ENCODE measurements around the gene ESPL1.
"Not testable (repeated sequence)": the region's sequence is repeated elsewhere in the genome, so short reads cannot be mapped to it uniquely, and the experiment has no call there.

Gene ESPL1

DNA sequence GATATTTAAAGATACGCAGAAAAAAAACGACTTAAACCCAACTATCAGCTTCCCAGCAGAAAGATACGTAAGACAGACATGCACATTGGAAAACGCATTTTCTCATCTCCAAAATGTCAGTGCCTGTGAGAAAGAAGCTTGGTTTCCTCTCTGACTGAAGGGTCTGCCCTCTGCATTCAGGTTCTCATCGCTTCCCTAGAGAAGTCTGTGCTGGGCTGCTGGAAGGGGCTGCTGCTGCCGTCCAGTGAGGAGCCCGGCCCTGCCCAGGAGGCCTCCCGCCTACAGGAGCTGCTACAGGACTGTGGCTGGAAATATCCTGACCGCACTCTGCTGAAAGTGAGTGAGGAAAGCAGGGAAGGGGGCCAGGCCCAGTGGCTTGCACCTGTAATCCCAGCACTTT, 22.6 kb downstream of the ESPL1 start:
- in situ Hi-C loops (cut with MboI; ENCODE audit: low pct_unique_long_range_greater_than_20kb, low sequenced_read_pairs) = loop anchor here (25.0 kb wide), 1 partner anchor 228 kb away; the partner anchor contains the start of gene TNS2
- DNase-seq = no peak

DNA sequence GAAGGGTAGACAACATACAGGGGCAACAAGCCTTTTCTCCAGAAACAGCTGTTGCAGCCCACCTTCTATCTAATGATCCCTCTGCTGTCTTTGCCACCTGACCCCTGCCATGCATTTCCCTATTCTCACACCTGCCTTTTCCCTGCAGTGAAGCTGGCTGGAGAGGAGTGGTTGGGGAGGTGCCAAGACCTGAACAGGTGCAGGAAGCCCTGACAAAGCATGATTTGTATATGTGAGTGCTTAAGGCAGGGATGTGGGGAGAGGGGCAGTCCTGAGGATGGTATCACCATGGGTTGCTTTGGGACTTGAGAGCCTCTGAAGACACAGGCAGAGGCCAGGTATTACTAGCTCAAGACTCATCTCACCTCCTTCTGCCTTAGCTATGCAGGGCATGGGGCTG, 24.3 kb downstream of the ESPL1 start:
- DNase-seq = no peak

DNA sequence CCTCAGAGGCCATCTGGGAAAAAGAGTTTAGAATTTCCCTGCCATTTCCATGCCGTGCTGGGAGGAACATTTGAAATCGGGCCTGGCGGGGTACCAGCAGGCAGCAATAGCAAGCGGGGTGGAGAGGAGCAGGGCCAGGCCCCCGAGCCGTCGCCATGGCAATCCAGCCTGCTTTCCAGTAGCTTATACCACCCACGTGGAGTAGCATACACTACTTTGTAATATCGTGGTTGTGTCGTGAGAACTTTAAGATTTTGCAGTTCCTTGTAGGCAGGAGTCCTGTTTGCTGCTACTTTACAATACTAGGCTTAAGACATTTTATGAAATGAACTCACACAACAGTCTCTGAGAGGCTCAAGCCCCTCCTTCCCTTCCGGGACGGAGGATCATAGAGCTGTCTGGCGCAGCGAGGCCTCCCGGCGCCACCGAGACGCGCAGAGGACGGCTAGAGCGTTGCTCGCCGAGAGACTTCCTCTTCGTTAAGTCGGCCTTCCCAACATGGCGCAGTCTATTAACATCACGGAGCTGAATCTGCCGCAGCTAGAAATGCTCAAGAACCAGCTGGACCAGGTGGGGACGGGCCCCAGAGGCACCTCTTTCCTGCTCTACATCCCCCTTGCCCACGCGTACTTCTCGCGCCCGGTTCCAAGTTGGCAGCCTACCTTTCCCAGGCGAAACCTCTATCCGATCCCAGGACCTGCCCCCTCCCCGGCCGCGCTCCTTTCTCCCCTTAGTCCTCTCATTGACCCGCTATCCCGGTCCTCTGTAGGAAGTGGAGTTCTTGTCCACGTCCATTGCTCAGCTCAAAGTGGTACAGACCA, 27.2 kb downstream of the ESPL1 start, which contains the start of gene PFDN5:
Gene PFDN5 (plus strand): TSS at position 473 of the 821 bp plus-strand sequence. CDS start 26 bp downstream, at position 499.
- in situ Hi-C loops (cut with MboI; ENCODE audit: low pct_unique_long_range_greater_than_20kb, low sequenced_read_pairs) = loop anchor here (25.0 kb wide), 1 partner anchor 233 kb away; the partner anchor contains the start of gene TNS2
- peak; percentile 89 for DNase-seq

More for the DNA sequence above, 24.3 kb downstream of the ESPL1 start:
- in situ Hi-C loops (cut with MboI; ENCODE audit: low pct_unique_long_range_greater_than_20kb, low sequenced_read_pairs) = loop anchor here (25.0 kb wide), 1 partner anchor 230 kb away; the partner anchor contains the start of gene TNS2

DNA sequence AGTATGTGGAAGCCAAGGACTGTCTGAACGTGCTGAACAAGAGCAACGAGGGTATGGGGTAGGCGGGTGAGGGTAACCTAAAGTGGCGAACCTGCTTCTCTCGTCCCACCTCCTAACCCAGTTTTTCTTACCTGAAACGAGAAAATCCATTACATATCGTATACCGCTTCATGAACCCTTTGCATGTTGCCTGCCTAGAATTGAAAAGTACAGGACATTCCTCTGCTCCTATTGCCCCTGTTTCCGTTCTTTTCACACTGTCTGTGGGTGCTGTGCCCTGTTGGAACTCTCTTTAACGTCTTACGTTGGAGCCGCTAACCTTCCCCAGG, 27.8 kb downstream of the ESPL1 start:
- in situ Hi-C loops (cut with MboI; ENCODE audit: low pct_unique_long_range_greater_than_20kb, low sequenced_read_pairs) = loop anchor here (25.0 kb wide), 1 partner anchor 234 kb away; the partner anchor contains the start of gene TNS2
- DNase-seq = no peak

DNA sequence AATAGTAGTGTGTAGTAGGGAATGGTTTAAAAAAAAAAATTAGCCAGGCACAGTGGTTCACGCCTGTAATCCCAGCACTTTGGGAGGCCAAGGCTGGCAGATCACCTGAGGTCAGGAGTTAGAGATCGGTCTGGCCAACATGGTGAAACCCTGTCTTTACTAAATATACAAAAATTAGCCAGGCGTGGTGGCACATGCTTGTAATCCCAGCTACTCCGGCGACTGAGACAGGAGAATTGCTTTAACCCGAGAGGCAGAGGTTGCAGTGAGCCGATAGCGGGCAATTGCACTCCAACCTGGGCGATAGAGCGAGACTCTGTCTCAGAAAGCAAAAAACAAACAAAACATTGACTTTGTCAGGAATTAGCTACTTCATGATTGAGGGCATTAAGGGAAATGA, 29.0 kb downstream of the ESPL1 start:
- DNase-seq = not testable (repeated sequence)
- in situ Hi-C loops (cut with MboI; ENCODE audit: low pct_unique_long_range_greater_than_20kb, low sequenced_read_pairs) = loop anchor here (25.0 kb wide), 1 partner anchor 235 kb away; the partner anchor contains the start of gene TNS2

DNA sequence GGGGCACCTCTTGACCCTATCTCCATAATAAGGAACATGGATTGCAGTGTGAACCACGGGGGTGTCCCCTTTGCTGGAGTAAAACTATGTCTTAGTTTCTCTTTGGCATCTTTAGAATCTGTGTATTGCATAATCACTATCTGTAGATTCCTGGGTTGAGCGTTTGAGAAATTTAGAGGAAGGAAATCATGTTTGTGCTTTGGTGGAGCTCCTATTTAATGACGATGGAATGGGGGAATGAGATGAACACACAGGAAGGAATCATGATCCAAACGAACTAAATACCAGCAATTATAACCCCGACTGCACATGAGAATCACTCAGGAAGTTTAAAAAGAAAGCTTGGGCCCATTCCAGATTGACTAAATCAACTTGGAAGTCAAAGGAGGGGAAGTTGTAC, 30.1 kb downstream of the ESPL1 start:
- in situ Hi-C loops (cut with MboI; ENCODE audit: low pct_unique_long_range_greater_than_20kb, low sequenced_read_pairs) = loop anchor here (25.0 kb wide), 1 partner anchor 236 kb away; the partner anchor contains the start of gene TNS2
- DNase-seq = peak; percentile 44

DNA sequence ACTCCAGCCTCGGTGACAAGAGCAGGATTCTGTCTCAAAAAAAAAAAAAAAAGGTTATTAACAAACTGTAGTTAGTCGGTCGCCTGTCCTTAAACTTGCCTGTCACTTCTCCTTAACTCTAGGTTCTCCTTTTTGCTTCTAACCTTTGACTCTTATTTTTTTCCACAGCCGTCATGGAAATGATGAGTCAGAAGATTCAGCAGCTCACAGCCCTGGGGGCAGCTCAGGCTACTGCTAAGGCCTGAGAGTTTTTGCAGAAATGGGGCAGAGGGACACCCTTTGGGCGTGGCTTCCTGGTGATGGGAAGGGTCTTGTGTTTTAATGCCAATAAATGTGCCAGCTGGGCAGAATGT, 31.0 kb downstream of the ESPL1 start:
- DNase-seq = peak; percentile 85
- in situ Hi-C loops (cut with MboI; ENCODE audit: low pct_unique_long_range_greater_than_20kb, low sequenced_read_pairs) = loop anchor here (25.0 kb wide), 1 partner anchor 237 kb away; the partner anchor contains the start of gene TNS2

DNA sequence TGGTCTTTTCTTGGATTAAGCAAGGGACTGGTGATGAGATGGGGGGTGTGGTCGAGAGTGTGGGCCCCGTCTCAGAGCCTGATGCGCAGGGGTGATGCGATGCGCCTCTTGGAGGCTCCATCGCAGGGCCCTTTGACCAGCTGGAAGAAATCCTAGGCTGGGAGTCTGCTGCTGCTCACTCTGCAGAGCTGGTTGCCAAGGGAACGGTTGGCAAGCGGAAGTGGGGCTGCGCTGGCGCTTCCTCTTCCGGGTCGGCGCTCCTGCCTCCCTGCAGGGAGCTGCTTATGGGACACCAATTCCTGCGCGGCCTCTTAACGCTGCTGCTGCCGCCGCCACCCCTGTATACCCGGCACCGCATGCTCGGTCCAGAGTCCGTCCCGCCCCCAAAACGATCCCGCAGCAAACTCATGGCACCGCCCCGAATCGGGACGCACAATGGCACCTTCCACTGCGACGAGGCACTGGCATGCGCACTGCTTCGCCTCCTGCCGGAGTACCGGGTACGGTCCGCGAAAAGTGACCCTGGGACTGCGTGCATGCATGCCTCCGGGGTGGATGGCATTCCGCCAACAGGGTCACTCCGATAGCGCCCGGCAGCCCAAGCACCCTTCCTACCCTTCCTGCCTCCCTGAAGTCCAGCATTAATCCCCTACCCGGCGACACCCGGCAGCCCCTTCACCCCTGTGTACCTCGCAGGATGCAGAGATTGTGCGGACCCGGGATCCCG, 31.5 kb downstream of the ESPL1 start, which contains the start of gene MYG1:
Gene MYG1 (plus strand): TSS at position 242 of the 727 bp plus-strand sequence. CDS start 43 bp downstream, at position 285.
- in situ Hi-C loops (cut with MboI; ENCODE audit: low pct_unique_long_range_greater_than_20kb, low sequenced_read_pairs) = loop anchor here (25.0 kb wide), 1 partner anchor 237 kb away; the partner anchor contains the start of gene TNS2
- peak; percentile 95 for DNase-seq

DNA sequence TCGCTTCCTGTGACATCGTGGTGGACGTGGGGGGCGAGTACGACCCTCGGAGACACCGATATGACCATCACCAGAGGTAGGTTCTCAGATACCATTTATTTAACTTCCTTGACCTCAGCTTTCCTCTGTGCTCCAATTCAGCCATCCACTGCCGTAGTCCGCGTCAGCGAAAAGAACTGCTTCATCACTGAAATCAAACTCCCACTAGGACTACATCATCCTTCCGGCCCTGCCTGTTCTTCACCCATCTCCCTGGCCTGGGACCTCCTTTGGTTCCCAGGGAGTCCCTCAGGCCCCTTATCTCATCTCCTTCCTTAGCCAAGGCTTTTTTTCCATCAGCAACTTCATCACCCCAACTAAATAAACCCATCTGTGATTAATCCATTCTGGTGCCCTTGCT, 32.1 kb downstream of the ESPL1 start:
- DNase-seq = no peak
- in situ Hi-C loops (cut with MboI; ENCODE audit: low pct_unique_long_range_greater_than_20kb, low sequenced_read_pairs) = no loop called here

DNA sequence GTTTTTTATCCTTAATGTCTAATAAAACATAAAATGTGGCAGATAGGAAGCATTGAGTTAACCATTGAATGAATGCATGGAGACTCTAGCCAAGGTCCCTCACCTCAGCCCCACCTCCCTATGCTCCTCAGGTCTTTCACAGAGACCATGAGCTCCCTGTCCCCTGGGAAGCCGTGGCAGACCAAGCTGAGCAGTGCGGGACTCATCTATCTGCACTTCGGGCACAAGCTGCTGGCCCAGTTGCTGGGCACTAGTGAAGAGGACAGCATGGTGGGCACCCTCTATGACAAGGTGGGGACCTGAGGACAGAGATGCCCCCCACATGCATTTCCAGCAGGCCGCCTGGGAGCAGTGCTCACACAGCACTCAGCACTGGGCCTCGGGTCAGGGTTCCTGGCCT, 34.8 kb downstream of the ESPL1 start:
- in situ Hi-C loops (cut with MboI; ENCODE audit: low pct_unique_long_range_greater_than_20kb, low sequenced_read_pairs) = no loop called here

DNA sequence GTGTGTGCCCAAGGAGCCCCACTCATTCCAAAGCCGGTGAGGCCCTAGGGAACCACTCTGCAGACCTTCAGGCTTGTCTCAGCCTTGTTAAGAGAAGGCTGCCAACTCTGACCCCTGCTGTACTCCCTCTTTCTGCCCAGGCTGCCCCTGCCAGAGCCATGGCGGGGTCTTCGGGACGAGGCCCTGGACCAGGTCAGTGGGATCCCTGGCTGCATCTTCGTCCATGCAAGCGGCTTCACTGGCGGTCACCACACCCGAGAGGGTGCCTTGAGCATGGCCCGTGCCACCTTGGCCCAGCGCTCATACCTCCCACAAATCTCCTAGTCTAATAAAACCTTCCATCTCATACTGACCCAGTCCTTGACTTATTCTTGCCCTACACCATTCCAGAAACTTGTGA, 38.7 kb downstream of the ESPL1 start:
- in situ Hi-C loops (cut with MboI; ENCODE audit: low pct_unique_long_range_greater_than_20kb, low sequenced_read_pairs) = no loop called here

More for the DNA sequence above, 34.8 kb downstream of the ESPL1 start:
- no peak for DNase-seq

DNA sequence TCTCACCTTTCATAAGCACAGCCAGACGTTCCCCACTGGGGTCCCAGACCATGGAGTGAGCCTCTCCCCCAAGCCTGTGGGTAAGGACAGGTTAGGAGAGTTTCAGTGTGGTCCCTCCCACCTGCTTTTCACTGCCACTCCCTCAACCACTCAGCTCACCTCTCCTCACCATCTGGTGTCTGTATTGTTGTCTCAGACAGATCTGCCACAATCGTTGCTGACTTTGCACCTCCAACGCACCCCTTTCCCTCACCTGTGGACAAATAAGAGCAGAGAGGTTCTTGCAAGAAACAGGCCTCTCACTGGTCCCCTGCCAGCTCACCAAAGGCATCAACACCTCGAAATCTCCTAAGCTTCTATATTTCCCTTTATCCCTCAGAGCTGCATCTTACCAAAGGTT, 40.2 kb downstream of the ESPL1 start:
- in situ Hi-C loops (cut with MboI; ENCODE audit: low pct_unique_long_range_greater_than_20kb, low sequenced_read_pairs) = no loop called here
- no peak for DNase-seq

More for the DNA sequence above, 38.7 kb downstream of the ESPL1 start:
- no peak for DNase-seq

DNA sequence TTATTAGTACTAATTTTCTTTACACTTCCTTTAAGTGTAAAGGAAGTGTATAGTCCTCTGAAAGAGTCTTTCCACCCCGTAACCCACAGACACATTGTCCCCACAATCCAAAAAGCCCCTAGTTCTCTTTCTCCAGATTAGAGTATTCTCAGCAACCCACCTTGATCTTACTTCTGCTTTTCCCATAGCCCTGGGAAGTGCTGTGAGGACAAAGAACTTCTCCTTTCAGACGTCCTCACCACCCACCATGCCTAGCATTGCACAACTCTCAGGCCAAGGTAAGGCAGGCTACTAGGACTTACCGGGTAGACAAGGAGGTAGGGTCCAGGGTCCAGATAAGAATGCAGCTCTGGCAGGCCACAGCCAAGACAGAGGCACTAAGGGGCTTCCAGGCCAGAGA, 45.9 kb downstream of the ESPL1 start:
- in situ Hi-C loops (cut with MboI; ENCODE audit: low pct_unique_long_range_greater_than_20kb, low sequenced_read_pairs) = no loop called here

DNA sequence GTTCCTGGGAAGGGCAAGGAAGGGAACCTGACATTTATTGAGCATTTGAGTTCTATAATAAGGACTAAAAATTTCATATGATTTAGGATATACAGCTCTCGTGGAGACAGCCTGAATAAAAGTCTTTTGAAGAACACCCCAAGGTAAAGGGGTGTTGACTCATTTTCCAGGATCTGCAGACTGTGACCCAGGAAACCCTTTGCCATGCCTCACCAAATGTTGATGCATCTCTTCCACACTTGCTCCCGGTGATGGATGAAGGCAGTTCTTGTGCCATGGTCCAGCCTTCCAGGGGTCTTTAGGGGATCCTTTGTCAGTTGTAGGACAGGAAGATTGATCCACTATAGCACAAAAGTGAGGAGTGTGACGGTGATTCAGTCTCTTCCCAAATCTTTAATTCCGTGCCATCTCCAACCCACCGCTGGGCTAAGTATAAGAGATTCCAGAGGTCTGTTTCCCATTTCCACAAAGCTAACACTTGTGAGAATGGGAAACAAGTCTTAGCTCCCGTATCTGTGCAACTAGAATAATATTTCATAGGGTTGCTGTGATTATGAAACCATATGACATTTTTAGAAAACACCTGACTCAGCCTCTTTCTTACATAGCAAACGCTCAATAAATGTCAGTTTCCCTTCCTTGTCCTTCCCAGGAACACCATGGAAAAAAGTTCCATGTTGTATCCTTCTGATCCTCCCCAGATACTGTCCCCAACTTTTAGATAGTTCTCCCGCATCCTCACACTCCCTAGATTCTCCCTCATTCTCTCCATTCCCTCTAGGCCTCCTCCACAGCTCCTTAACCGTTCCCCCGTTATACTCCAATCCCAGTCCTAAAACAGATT, 52.5 kb downstream of the ESPL1 start:
- in situ Hi-C loops (cut with MboI; ENCODE audit: low pct_unique_long_range_greater_than_20kb, low sequenced_read_pairs) = no loop called here
- no peak for DNase-seq

More for the DNA sequence above, 45.9 kb downstream of the ESPL1 start:
- peak; percentile 77 for DNase-seq

DNA sequence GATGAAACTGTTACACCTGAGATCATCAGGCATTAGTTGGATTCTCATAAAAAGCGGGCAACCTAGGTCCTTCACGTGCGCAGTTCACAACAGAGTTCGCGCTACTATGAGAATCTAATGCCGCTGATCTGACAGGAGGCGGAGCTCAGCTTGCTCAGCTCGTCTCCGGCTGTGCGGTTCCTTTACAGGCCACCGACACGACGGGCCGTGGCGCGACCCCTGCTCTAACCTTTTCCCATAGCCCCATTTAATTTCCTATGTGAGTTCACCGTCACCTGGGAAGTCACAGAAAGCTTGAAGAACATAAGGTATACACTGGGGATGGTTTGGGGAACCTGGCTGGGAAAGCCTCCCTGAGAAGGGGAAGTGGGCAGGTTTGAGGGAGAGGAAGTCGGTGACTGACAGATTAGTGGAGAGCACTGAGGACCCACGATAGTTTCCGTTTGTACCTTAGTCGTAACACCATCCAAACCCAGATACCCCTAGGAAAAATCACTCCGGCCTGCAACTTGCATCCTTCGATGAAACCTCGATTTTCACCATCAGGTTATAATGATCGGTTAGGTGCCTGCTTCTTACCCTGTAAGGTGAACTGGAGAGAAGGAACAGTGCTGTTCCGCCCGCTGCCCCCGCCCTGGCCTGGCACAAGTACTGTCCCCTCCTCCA, 56.1 kb downstream of the ESPL1 start:
- peak; percentile 87 for DNase-seq
- in situ Hi-C loops (cut with MboI; ENCODE audit: low pct_unique_long_range_greater_than_20kb, low sequenced_read_pairs) = no loop called here

DNA sequence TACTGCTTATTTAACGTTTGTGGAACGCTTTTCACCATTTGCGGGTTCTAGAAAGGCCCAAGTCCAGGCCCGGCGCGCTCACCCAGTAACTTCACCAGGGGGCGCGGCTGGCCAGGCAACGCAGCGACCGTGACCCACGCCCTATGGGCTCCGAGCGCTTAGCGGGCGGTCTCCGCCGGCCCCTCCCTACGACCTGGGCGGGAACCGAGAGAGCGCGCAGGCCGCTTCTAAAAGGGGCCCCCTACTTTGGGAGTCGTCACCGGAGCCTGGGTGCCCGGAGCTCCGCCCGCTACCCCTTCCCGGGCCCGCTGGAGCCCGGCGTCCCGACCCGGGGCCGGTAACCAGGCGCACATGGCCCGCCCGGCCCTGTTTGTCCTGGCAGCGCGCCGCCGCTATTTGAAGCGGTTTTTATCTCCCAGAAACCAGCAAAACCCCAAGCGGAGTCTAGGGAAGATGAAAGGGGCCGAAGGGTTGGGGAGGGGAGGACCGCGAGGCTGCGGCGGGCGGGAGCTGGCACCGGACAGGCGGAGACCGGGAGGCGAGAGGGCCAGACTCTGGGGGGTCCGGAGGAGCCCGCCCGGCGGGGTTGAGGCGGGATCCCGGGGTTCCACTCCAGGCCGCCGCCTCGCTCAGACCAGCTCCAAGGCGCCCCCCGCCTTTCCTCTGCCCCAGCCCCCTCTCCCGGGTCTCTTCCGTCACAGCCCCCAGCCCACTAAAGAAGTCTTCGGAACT, 56.8 kb downstream of the ESPL1 start:
- in situ Hi-C loops (cut with MboI; ENCODE audit: low pct_unique_long_range_greater_than_20kb, low sequenced_read_pairs) = no loop called here
- peak; percentile 89 for DNase-seq

DNA sequence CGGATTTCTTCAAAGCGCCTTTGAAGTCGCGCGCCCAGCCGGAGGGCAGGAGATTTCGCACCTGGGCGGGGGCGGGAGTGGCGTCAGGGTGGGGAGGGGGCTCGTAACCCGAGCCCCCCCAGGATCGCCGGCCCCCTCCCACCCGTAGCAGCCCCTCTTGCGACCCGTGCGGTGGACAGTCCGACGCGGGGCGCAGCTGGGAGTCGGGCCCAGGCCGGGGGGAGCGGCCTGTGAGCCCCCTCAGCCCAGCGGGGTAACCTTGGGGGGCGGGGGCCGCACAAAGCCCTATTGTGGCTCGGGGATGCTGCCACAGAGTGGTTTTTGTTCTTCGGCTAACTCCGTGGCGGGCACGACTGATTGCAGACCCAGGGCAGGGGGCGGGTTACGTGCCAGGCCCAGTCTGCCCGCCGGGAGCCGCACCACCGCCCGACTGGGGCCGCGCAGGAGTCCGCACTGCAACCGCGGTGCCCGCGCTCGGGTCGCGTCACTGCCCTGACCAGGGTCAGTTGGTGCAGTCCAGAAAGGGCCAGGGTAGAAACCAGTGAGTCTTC, 57.5 kb downstream of the ESPL1 start:
- in situ Hi-C loops (cut with MboI; ENCODE audit: low pct_unique_long_range_greater_than_20kb, low sequenced_read_pairs) = no loop called here
- DNase-seq = no peak

All from KBM-7 (cell line).